ENCODE measurements around the gene MYCN. TPM values are rescaled to one million over a fixed set of nuclear protein-coding genes. Genes with fewer than 3 reads are reported as not detected.

MYCN gene
- polyA plus RNA-seq, 3 donors, result not detected

GRCh38 chr2:15905267-15905645 lies 35.1 kb upstream of the MYCN start:
- Histone ChIP-seq H3K27ac (ENCODE audit: low read depth in 1 of 2, low read length in 2 of 2) (no peak overlapping the region), H3K4me2 (replicated peaks; ENCODE audit: extremely low read depth, low read length, poor library complexity, severe bottlenecking) (no peak overlapping the region), H3K36me3 (replicated peaks in 1 of 2; ENCODE audit: control insufficient read depth in 1 of 2, insufficient read depth in 2 of 2, low read length in 2 of 2) (no peaks in the 10 kb centered on the region), H3K4me1 (ENCODE audit: control insufficient read depth in 1 of 2, insufficient read depth in 2 of 2, low read length in 2 of 2) (no peaks in the 10 kb centered on the region), H3K9ac (ENCODE audit: insufficient read depth, low read length, poor library complexity, severe bottlenecking) (no peak overlapping the region), H3K27me3 (ENCODE audit: control insufficient read depth in 2 of 2, insufficient read depth in 2 of 2, low read length in 2 of 2) (no peaks in the 10 kb centered on the region), H4K20me1 (ENCODE audit: insufficient read depth, low read length) (no peaks in the 10 kb centered on the region), H2AFZ (ENCODE audit: insufficient read depth, low read depth, low read length, poor library complexity, severe bottlenecking) (no peak overlapping the region), H3K79me2 (ENCODE audit: insufficient read depth, low read length) (no peaks in the 10 kb centered on the region), H3K9me3 (replicated peaks in 1 of 2; ENCODE audit: control insufficient read depth in 1 of 2, insufficient read depth in 1 of 2, low read length in 2 of 2) (no peaks in the 10 kb centered on the region), H3K4me3 (replicated peaks in 1 of 3; ENCODE audit: low read depth in 2 of 3, low read length in 3 of 3) (no peak overlapping the region)
- TF ChIP-seq CTCF (IDR thresholded peaks at IDR 0.05), result no peak
- no peak for DNase-seq
- H3K9me3 Mint-ChIP-seq, result peaks cover 0 to 8% (median 3%) of the 10 kb centered on the region in 7 donors
- no peak overlapping the region for H3K27ac Mint-ChIP-seq
- H3K36me3 Mint-ChIP-seq, result no peaks in the 10 kb centered on the region
- intact Hi-C loops (cut with micrococcal nuclease), result no loop called here
- H3K27me3 Mint-ChIP-seq (ENCODE audit: low read depth in 3 of 3), result peaks cover 0 to 1% (median 1%) of the 10 kb centered on the region in 3 donors
- H3K4me1 Mint-ChIP-seq, result no peaks in the 10 kb centered on the region
- no peak overlapping the region for H3K4me3 Mint-ChIP-seq

- no peak overlapping the region for H3K4me3 ChIP-seq (replicated peaks in 1 of 3; ENCODE audit: low read depth in 2 of 3, low read length in 3 of 3)
- H3K27ac ChIP-seq (ENCODE audit: low read depth in 1 of 2, low read length in 2 of 2), result no peak overlapping the region
- no peaks in the 10 kb centered on the region for H3K4me1 Mint-ChIP-seq
- H3K36me3 Mint-ChIP-seq, result no peaks in the 10 kb centered on the region
- H3K9me3 Mint-ChIP-seq, result peaks cover 0 to 8% (median 3%) of the 10 kb centered on the region in 7 donors
- no peaks in the 10 kb centered on the region for H3K9me3 ChIP-seq (replicated peaks in 1 of 2; ENCODE audit: control insufficient read depth in 1 of 2, insufficient read depth in 1 of 2, low read length in 2 of 2)
- H3K36me3 ChIP-seq (replicated peaks in 1 of 2; ENCODE audit: control insufficient read depth in 1 of 2, insufficient read depth in 2 of 2, low read length in 2 of 2), result no peaks in the 10 kb centered on the region
- no peak for DNase-seq
- H3K79me2 ChIP-seq (ENCODE audit: insufficient read depth, low read length), result no peaks in the 10 kb centered on the region
- H2AFZ ChIP-seq (ENCODE audit: insufficient read depth, low read depth, low read length, poor library complexity, severe bottlenecking), result no peak overlapping the region
- H3K4me3 Mint-ChIP-seq, result no peak overlapping the region
- peaks cover 0 to 1% (median 1%) of the 10 kb centered on the region in 3 donors for H3K27me3 Mint-ChIP-seq (ENCODE audit: low read depth in 3 of 3)
- no peaks in the 10 kb centered on the region for H3K4me1 ChIP-seq (ENCODE audit: control insufficient read depth in 1 of 2, insufficient read depth in 2 of 2, low read length in 2 of 2)
- no peaks in the 10 kb centered on the region for H3K27me3 ChIP-seq (ENCODE audit: control insufficient read depth in 2 of 2, insufficient read depth in 2 of 2, low read length in 2 of 2)
- H3K9ac ChIP-seq (ENCODE audit: insufficient read depth, low read length, poor library complexity, severe bottlenecking), result no peak overlapping the region
- H3K27ac Mint-ChIP-seq, result no peak overlapping the region
- intact Hi-C loops (cut with micrococcal nuclease), result no loop called here
- no peaks in the 10 kb centered on the region for H4K20me1 ChIP-seq (ENCODE audit: insufficient read depth, low read length)
- TF ChIP-seq CTCF (IDR thresholded peaks at IDR 0.05), result no peak
- 60% methylated on average over 1 of the region's 6 CpGs for WGBS (ENCODE audit: insufficient coverage)
- H3K4me2 ChIP-seq (replicated peaks; ENCODE audit: extremely low read depth, low read length, poor library complexity, severe bottlenecking), result no peak overlapping the region
These were observed 34.3 kb upstream of the MYCN start for GRCh38 chr2:15905986-15906491.

All from CD14-positive monocyte (primary cell).